CD4-positive, alpha-beta memory T cell (primary cell): Measurements from ENCODE around the gene SPACA9. TPM values are rescaled to one million over a fixed set of nuclear protein-coding genes. Genes with fewer than 3 reads are reported as not detected.

Source experiments
- CTCF ChIA-PET: fragments of 350-600 bp; sonication (Branson Sonifier 250); formaldehyde crosslinking; loops from one replicate; lab custom pipeline; 2021; ENCODE audit warnings: inconsistent platforms; ENCODE audit not compliant: partially characterized antibody; lab: Charles Lee
- POLR2A ChIA-PET: fragments of 350-600 bp; sonication (Branson Sonifier 250); formaldehyde crosslinking; loops from one replicate; lab custom pipeline; 2021; ENCODE audit not compliant: partially characterized antibody; lab: Charles Lee
- DNase-seq, 5 donors: peaks; one replicate each; pipeline versions ENCODE4 v3.0.0 to v3.0.0-alpha.2; 2020 to 2022; ENCODE audit warnings: mixed read lengths in 1 of 5
- H3K27ac ChIP-seq: one replicate; pipeline ENCODE4 v1.7.0; 2013; ENCODE audit warnings: low read depth, low read length
- H3K27me3 ChIP-seq: 2 replicates; pipeline ENCODE4 v1.7.0; 2013; ENCODE audit warnings: mild to moderate bottlenecking, low read length, moderate library complexity; ENCODE audit not compliant: insufficient read depth
- H3K36me3 ChIP-seq: 2 replicates; pipeline ENCODE4 v1.7.0; 2013; ENCODE audit warnings: mild to moderate bottlenecking, low read length, moderate library complexity; ENCODE audit not compliant: insufficient read depth
- H3K4me1 ChIP-seq: 2 replicates; pipeline ENCODE4 v1.7.0; 2013; ENCODE audit warnings: mild to moderate bottlenecking, low read length, moderate library complexity; ENCODE audit not compliant: insufficient read depth
- H3K4me3 ChIP-seq, 2 donors: one replicate each; pipeline ENCODE4 v1.7.0; 2013; ENCODE audit warnings: low read length in 2 of 2, mild to moderate bottlenecking in 1 of 2
- H3K9me3 ChIP-seq, 2 donors: one replicate each; pipeline ENCODE4 v1.7.0; 2013; ENCODE audit warnings: low read length in 2 of 2, control low read depth in 1 of 2; ENCODE audit not compliant: control insufficient read depth in 1 of 2
- H3K27ac Mint-ChIP-seq, 7 donors: one replicate each; pipeline ENCODE4 v1.8.0; 2020 to 2021; ENCODE audit warnings: mixed read lengths in 7 of 7, mild to moderate bottlenecking in 6 of 7, inconsistent platforms in 3 of 7, moderate library complexity in 3 of 7
- H3K27me3 Mint-ChIP-seq, 2 donors: one replicate each; pipeline ENCODE4 v1.8.0; 2020 to 2021; ENCODE audit warnings: mixed read lengths in 2 of 2
- H3K36me3 Mint-ChIP-seq, 2 donors: one replicate each; pipeline ENCODE4 v1.8.0; 2020 to 2021; ENCODE audit warnings: mixed read lengths in 2 of 2, inconsistent platforms in 1 of 2, mild to moderate bottlenecking in 1 of 2
- H3K4me1 Mint-ChIP-seq, 4 donors: one replicate each; pipeline ENCODE4 v1.8.0; 2020 to 2021; ENCODE audit warnings: mixed read lengths in 4 of 4, mild to moderate bottlenecking in 1 of 4
- H3K4me3 Mint-ChIP-seq, 8 donors: one replicate each; pipeline ENCODE4 v1.8.0; 2020 to 2021; ENCODE audit warnings: mixed read lengths in 8 of 8, mild to moderate bottlenecking in 7 of 8, moderate library complexity in 6 of 8, inconsistent platforms in 3 of 8
- H3K9me3 Mint-ChIP-seq, 8 donors: one replicate each; pipeline ENCODE4 v1.8.0; 2020 to 2021; ENCODE audit warnings: mixed read lengths in 8 of 8, mild to moderate bottlenecking in 5 of 8, inconsistent platforms in 3 of 8, moderate library complexity in 1 of 8
- intact Hi-C: fragments of 100-400 bp; cut with micrococcal nuclease; formaldehyde crosslinking; loops from one replicate; pipeline ENCODE4 v1.15.1; 2023
- polyA plus RNA-seq, 2 donors: library from polyadenylated mRNA; unstranded; fragments of 300-500 nt; fragmentation: Illumina TruSeq; gene quantifications; one replicate each; pipeline ENCODE4 v1.2.3, GENCODE V29; 2021
- total RNA-seq, 2 experiments: library from RNA; stranded (reverse); gene quantifications; one replicate each; pipeline ENCODE4 v1.2.3, GENCODE V29; 2021

The SPACA9 gene
- total and polyA plus RNA-seq, 4 experiments from 2014 or later: 1.5 to 2.2 (median 1.8) TPM

DNA sequence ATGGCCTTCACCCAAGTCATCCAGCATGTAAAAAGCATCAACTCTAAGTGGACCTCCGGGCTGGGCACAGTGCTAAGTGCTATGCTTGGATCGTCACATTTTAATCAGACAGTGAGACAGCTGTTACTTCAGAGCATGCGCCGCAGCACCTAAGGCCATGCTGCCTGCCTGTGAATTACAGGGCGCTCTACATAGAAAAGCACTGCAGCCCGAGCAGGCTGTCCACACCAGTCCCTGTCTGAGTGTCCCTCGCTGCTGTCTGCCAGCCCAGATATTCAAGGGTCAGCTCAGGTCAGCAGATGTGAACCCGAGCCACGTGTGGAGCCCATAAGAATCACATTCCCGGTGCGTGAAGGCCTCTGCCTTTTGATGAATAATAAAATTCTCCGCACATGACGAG lies 37.7 kb upstream of the SPACA9 start:
- Histone ChIP-seq H3K27me3 (no peaks in the 10 kb centered on the region), H3K9me3 (no peaks in the 10 kb centered on the region), H3K36me3 (no peaks in the 10 kb centered on the region), H3K4me1 (no peaks in the 10 kb centered on the region), H3K27ac (no peak overlapping the region), H3K4me3 (no peak overlapping the region)
- ChIA-PET CTCF (no interaction called here), POLR2A (no interaction called here)
- intact Hi-C loops: loop anchor here (10.0 kb wide), 1 partner anchor 64 kb away; no protein-coding TSS in a partner anchor
- Mint-ChIP-seq H3K4me3 (no peak overlapping the region), H3K36me3 (no peaks in the 10 kb centered on the region), H3K27me3 (peaks cover 3 to 8% of the 10 kb centered on the region in 2 donors), H3K27ac (no peak overlapping the region), H3K4me1 (peaks cover 0 to 5% (median 0%) of the 10 kb centered on the region in 4 donors), H3K9me3 (no peaks in the 10 kb centered on the region)
- DNase-seq: no peak

DNA sequence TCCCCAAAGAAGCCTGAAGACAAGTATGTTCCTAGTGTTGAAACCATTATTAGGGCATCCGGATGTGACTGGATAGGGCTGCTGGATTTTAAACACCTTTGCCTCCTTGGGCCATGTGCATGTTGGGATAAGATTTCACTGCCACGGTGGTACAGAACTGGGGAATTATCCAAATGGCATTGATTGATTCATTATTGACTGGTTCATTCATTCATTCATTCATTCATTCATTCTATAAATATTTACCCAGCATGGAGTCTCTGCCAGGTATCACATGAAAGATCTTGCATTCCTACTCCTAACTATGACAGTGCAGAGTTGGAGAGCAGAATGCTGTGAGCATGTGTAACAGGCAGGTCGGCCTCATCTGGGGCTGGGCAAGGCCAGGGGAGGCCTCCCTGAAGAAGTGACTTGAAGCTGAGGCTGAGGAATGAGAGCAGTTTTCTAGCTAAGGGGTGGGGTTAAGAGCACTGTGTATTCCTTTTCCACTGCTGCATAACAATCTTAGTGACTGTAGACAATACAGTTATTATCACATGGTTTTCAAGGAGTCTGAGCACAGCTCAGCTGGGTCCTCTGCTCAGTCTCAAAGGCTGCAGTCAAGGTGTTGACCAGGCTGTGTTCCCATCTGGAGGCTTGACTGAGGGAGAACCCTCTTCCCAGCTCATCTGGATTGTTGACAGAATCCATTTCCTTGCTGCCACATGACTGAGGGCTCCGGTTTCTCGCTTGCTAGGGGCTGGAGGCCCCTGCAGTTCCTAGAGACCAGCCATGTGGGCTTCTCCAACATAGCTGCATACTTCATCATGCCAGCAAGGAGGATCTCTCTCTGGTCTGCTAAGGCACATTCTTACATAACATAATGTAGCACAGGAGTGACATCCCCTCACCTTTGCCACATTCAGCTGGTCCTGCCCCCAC lies 36.3 kb upstream of the SPACA9 start:
- H3K9me3 ChIP-seq: no peaks in the 10 kb centered on the region
- H3K27me3 ChIP-seq: no peaks in the 10 kb centered on the region
- Mint-ChIP-seq H3K4me3 (no peak overlapping the region), H3K4me1 (peaks cover 0 to 4% (median 0%) of the 10 kb centered on the region in 4 donors), H3K27ac (no peak overlapping the region), H3K36me3 (no peaks in the 10 kb centered on the region), H3K9me3 (no peaks in the 10 kb centered on the region), H3K27me3 (peaks cover under 1 to 8% of the 10 kb centered on the region in 2 donors)
- ChIA-PET POLR2A (no interaction called here), CTCF (no interaction called here)
- no peak overlapping the region for H3K4me3 ChIP-seq
- intact Hi-C loops: loop anchor here (10.0 kb wide), 1 partner anchor 62 kb away; no protein-coding TSS in a partner anchor
- H3K4me1 ChIP-seq: no peaks in the 10 kb centered on the region
- DNase-seq: no peak
- no peaks in the 10 kb centered on the region for H3K36me3 ChIP-seq
- no peak overlapping the region for H3K27ac ChIP-seq

DNA sequence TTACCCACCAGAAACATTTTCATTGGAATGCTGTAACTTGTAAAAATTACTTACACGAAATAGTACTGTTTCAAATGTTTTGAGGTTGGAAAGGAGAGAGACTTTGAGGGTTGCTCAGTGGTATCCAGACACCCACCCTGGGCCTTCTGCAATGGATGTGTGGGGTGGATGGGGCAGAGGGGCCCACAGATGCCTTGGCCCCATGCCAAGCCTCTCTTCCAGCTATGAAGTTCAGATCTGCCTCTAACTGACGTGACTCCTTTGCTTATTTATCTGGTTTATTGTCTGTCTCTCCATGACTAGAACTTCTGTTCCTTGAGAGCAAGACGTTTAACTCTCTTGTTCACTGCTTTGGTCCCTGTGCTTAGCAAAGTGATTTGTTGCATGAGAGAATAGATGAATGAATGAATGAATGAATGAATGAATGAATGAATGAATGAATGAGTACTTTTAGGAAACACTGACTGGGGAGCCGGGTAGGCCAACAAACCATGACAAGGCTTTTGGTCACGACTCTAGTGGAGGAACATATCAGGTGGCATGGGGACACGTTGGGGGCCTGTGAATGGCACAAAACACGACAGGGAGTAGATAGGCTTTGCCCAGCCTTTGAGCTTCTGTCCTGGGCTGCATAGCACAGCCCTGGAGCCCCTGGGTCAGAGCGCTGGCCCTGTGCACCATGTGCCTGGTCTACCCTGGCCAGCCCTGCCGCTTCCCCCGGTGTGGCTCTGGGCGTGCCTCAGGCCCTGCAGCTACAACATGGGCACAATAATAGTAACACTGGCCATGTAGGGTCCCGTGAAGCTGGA lies 32.4 kb upstream of the SPACA9 start:
- Mint-ChIP-seq H3K4me3 (no peak overlapping the region), H3K36me3 (no peaks in the 10 kb centered on the region), H3K9me3 (peaks cover 0 to 4% (median 0%) of the 10 kb centered on the region in 8 donors), H3K4me1 (peaks cover 2 to 10% (median 7%) of the 10 kb centered on the region in 4 donors), H3K27me3 (peaks cover 4 to 6% of the 10 kb centered on the region in 2 donors), H3K27ac (no peak overlapping the region)
- intact Hi-C loops: loop anchor here (10.0 kb wide), 1 partner anchor 58 kb away; no protein-coding TSS in a partner anchor
- H3K27me3 ChIP-seq: no peaks in the 10 kb centered on the region
- no peaks in the 10 kb centered on the region for H3K36me3 ChIP-seq
- no peak for DNase-seq
- ChIA-PET CTCF (interaction anchor here (0.9 kb wide), 1 partner anchor 55 kb away, joined by 3 read pairs; no protein-coding TSS in a partner anchor), POLR2A (no interaction called here)
- no peaks in the 10 kb centered on the region for H3K9me3 ChIP-seq
- H3K4me3 ChIP-seq: no peak overlapping the region
- no peaks in the 10 kb centered on the region for H3K4me1 ChIP-seq
- H3K27ac ChIP-seq: no peak overlapping the region

DNA sequence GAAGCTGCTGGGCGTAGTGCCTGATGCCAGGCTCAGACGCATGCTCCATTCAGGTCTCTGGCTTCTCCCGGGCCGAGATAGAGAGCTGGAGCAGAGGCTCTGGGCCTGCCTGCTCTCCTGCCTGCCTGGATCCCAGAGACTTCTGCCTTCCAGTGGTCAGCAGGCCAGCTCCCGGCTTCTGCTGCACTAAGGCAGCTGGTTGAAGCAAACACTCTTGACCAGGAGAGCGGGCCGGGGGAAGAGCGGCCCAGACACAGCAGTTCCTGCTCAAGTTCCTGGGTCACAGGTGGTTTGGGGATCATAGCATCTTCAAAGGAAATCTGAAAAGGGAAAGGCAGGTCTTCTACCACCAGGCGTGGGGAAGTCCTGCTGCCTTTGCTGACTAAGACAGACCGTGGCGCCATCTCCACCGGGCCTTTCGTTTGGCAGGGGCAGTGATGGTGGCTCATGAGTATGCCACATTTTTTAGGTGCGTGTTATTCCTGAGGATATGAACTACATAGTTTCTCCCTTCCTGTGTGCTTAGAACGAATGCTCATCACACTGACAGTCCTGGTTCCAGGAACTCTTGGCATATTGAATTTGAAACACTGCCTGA lies 31.7 kb upstream of the SPACA9 start:
- Mint-ChIP-seq H3K27me3 (peaks cover under 1 to 6% of the 10 kb centered on the region in 2 donors), H3K4me1 (peaks cover 2 to 10% (median 7%) of the 10 kb centered on the region in 4 donors), H3K9me3 (peaks cover 0 to 4% (median 0%) of the 10 kb centered on the region in 8 donors), H3K4me3 (no peak overlapping the region), H3K27ac (no peak overlapping the region), H3K36me3 (no peaks in the 10 kb centered on the region)
- no peak for DNase-seq
- intact Hi-C loops: loop anchor here (10.0 kb wide), 1 partner anchor 58 kb away; no protein-coding TSS in a partner anchor
- Histone ChIP-seq H3K27ac (no peak overlapping the region), H3K27me3 (no peaks in the 10 kb centered on the region), H3K36me3 (no peaks in the 10 kb centered on the region), H3K4me1 (no peaks in the 10 kb centered on the region), H3K9me3 (no peaks in the 10 kb centered on the region), H3K4me3 (no peak overlapping the region)
- CTCF ChIA-PET: interaction anchor here (3.0 kb wide), 1 partner anchor 56 kb away, joined by 7 read pairs; no protein-coding TSS in a partner anchor
- POLR2A ChIA-PET: no interaction called here

DNA sequence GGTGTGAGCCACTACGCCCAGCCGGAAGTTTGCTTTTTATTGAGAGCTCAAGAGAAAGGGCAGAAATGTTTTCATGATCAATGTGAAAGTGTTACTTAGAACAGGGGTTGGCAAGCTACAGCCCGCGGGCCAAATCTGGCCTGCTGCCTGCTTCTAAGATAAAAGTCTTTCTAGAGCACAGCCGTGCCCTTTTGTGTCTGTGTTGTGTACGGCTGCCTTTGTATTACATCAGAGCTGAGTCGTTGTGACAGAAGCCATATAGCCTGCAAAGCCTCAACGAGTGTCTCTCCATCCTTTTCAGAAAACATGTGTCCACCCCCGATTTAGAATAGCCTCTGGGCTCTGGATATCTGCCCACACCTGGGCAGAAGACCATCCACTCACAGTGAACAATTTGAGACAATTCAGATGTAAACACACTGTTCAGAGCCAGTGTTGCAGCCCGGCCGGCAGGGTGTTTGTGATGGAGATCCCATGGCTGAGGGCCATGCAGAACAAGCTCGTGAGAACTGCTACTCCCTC lies 29.5 kb upstream of the SPACA9 start:
- no peaks in the 10 kb centered on the region for H3K9me3 ChIP-seq
- H3K4me3 ChIP-seq: no peak overlapping the region
- Mint-ChIP-seq H3K27me3 (peaks cover 2 to 6% of the 10 kb centered on the region in 2 donors), H3K4me1 (peaks cover 2 to 10% (median 7%) of the 10 kb centered on the region in 4 donors), H3K4me3 (peak overlapping the region; percentile 51 to 76 (median 64)), H3K27ac (peak overlapping the region in 5 of 7 donors; percentile 55 to 81 (median 65)), H3K36me3 (no peaks in the 10 kb centered on the region), H3K9me3 (peaks cover 0 to 4% (median 0%) of the 10 kb centered on the region in 8 donors)
- no peak overlapping the region for H3K27ac ChIP-seq
- intact Hi-C loops: loop anchor here (10.0 kb wide), 1 partner anchor 56 kb away; no protein-coding TSS in a partner anchor
- ChIA-PET CTCF (interaction anchor here (0.7 to 3.0 kb wide), 3 partner anchors 13 to 123 kb away, joined by 3 to 7 read pairs (median 5); no protein-coding TSS in a partner anchor), POLR2A (no interaction called here)
- H3K36me3 ChIP-seq: no peaks in the 10 kb centered on the region
- no peak for DNase-seq
- H3K27me3 ChIP-seq: no peaks in the 10 kb centered on the region
- no peaks in the 10 kb centered on the region for H3K4me1 ChIP-seq

- Mint-ChIP-seq H3K9me3 (peaks cover 0 to 4% (median 0%) of the 10 kb centered on the region in 8 donors), H3K4me1 (peaks cover 2 to 12% (median 6%) of the 10 kb centered on the region in 4 donors), H3K27me3 (peaks cover 10 to 12% of the 10 kb centered on the region in 2 donors), H3K36me3 (no peaks in the 10 kb centered on the region), H3K4me3 (no peak overlapping the region), H3K27ac (no peak overlapping the region)
- H3K4me3 ChIP-seq: no peak overlapping the region
- no peaks in the 10 kb centered on the region for H3K9me3 ChIP-seq
- no peaks in the 10 kb centered on the region for H3K27me3 ChIP-seq
- POLR2A ChIA-PET: no interaction called here
- no peaks in the 10 kb centered on the region for H3K36me3 ChIP-seq
- no peak for DNase-seq
- no peaks in the 10 kb centered on the region for H3K4me1 ChIP-seq
- no peak overlapping the region for H3K27ac ChIP-seq
- CTCF ChIA-PET: no interaction called here
- intact Hi-C loops: no loop called here
These were observed 25.2 kb upstream of the SPACA9 start for GRCh38 chr9:132853482-132853881.
